ENCODE results near the gene TLX1. TPM values are rescaled to one million over a fixed set of nuclear protein-coding genes. Genes with fewer than 3 reads are reported as not detected.

The TLX1 gene
- total RNA-seq, 1 donor from 2014 or later, result not detected

DNA sequence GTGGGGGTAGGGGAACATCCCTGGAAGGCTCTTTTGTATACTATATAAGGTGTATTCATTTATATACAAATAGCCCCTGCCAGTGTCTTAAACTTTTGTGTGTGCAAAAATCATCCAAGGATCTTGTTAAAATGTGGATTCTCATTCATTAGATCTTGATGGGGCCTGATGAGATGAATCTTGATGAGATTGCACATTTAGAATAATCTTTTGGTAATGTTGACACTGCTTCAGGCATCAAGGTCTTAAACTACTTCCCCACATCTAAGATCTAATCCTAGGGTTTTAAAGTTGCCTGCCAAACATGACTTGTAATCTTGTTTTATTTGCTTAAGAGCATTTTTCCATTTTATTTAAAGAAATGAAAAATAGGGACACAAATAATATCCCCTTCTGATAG, 13.0 kb downstream of the TLX1 start:
- DNase-seq (ENCODE audit: low spot score in 2 of 2, unreplicated experiment in 2 of 2), result no peak
- no peak overlapping the region for H3K4me3 Mint-ChIP-seq
- no peak overlapping the region for H3K27ac Mint-ChIP-seq

DNA sequence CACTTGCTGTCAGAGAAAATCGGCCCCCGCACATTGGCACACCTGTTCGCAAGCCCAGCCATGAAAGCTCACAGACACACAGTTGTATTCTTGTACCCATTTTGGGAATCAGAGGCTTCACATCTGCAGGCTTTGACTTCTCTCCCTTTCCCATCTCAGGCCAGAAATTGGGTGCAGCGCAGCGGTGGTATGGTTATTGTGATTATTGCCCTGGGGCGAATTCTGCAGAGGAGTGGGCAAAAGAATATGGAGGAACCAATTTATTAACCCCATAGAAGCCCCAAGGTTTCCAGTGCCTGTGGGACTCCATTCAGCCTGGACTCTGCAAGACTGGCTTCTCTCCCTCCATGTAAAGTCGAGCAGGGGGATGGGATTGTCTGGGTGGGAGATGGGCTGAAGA, 14.0 kb downstream of the TLX1 start:
- peaks cover 4% of the 10 kb centered on the region for H3K4me1 Mint-ChIP-seq
- H3K27ac Mint-ChIP-seq, result no peak overlapping the region
- no peak overlapping the region for H3K4me3 Mint-ChIP-seq
- no peaks in the 10 kb centered on the region for H3K36me3 Mint-ChIP-seq
- TF ChIP-seq, protein P1, sequence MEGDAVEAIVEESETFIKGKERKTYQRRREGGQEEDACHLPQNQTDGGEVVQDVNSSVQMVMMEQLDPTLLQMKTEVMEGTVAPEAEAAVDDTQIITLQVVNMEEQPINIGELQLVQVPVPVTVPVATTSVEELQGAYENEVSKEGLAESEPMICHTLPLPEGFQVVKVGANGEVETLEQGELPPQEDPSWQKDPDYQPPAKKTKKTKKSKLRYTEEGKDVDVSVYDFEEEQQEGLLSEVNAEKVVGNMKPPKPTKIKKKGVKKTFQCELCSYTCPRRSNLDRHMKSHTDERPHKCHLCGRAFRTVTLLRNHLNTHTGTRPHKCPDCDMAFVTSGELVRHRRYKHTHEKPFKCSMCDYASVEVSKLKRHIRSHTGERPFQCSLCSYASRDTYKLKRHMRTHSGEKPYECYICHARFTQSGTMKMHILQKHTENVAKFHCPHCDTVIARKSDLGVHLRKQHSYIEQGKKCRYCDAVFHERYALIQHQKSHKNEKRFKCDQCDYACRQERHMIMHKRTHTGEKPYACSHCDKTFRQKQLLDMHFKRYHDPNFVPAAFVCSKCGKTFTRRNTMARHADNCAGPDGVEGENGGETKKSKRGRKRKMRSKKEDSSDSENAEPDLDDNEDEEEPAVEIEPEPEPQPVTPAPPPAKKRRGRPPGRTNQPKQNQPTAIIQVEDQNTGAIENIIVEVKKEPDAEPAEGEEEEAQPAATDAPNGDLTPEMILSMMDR (IDR thresholded peaks at IDR 0.05; ENCODE audit: unreplicated experiment), result no peak
- peaks cover 7% of the 10 kb centered on the region for H3K9me3 Mint-ChIP-seq
- peaks cover 99% of the 10 kb centered on the region for H3K27me3 Mint-ChIP-seq (ENCODE audit: low read depth)
- DNase-seq (ENCODE audit: low spot score in 2 of 2, unreplicated experiment in 2 of 2), result no peak

More for the DNA sequence above, 13.0 kb downstream of the TLX1 start:
- Mint-ChIP-seq H3K4me1 (peaks cover 4% of the 10 kb centered on the region), H3K36me3 (no peaks in the 10 kb centered on the region), H3K27me3 (ENCODE audit: low read depth) (peaks cover 99% of the 10 kb centered on the region), H3K9me3 (peaks cover 3% of the 10 kb centered on the region)
- TF ChIP-seq, protein P1 (IDR thresholded peaks at IDR 0.05; ENCODE audit: unreplicated experiment), result no peak

DNA sequence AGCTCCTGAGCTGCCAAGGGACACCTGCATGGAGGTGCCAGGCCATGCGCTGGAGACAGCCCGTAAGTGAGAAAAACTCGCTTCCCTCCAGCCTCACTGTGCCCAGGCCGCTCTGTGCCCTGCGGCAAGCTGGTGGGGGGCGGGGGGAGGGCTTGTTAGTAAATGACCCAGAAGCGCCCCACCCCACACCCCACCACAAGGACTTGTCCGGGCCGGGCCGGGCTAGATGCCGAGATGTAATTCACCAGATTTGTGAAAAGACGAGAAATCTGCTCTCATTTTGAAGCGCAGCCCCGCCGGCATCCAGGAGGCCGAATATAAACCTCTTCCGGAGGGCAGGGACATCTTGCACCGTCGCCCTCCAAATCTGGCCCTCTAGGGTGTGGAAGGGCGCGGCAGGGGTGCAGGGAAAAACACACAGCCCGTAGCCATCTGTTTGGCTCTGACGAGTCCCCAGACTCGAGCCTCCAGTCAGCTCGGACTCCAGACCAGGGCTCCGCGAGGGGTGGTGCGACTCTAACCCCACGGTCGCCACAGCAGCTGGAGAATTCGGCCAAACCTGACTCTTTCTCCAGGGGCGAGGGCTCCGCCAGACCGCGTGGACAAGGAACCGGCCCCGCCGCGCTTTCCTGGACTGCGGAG, 14.8 kb downstream of the TLX1 start:
- no peak for DNase-seq (ENCODE audit: low spot score in 2 of 2, unreplicated experiment in 2 of 2)
- Mint-ChIP-seq H3K27me3 (ENCODE audit: low read depth) (peaks cover 99% of the 10 kb centered on the region), H3K27ac (no peak overlapping the region), H3K4me3 (no peak overlapping the region), H3K9me3 (peaks cover 7% of the 10 kb centered on the region), H3K36me3 (no peaks in the 10 kb centered on the region), H3K4me1 (no peaks in the 10 kb centered on the region)
- TF ChIP-seq, protein P1 (IDR thresholded peaks at IDR 0.05; ENCODE audit: unreplicated experiment), result no peak

DNA sequence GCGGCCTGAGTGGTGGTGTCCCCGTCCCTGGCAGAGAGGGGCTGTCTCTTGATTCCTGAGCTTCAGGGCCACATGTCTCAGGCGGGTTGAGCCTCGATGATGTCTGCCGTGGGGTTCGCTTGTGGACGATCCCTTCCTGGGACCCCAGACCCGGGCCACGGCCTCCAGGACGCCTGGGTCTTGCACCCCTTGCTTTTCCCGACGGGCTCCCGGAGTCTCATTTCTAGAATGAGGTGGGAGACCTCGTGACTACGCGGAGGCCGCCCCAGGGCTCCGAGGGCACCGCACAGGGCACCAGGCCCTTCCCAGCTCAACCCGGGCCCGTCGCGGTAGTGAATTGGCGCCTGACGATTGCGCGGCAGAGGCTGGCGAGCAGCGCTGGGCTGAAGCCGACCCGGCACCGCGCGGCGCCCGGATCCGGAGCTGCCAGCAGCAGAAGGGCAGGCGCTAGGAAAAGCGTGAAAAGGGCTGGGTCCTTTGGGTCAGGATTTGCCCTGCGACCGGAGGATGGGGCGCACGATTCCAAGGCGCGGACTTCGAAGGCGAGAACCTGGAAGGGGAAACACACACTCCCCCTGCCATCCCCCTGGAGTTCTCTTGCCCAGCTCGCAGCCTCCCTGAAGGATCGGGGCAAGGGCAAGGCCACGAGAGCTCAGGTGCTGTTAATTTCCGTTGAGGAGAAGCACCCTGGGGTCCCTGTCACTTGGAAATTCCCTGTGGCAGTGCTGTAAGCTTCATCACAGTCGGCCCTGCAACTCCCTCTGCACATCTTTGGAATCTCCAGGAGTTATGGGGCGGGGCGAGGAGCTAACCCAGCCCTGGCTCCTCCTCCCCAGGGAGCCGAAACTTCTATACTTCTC, 15.5 kb downstream of the TLX1 start:
- H3K4me1 Mint-ChIP-seq, result no peaks in the 10 kb centered on the region
- H3K36me3 Mint-ChIP-seq, result no peaks in the 10 kb centered on the region
- peaks cover 99% of the 10 kb centered on the region for H3K27me3 Mint-ChIP-seq (ENCODE audit: low read depth)
- H3K9me3 Mint-ChIP-seq, result peaks cover 7% of the 10 kb centered on the region
- TF ChIP-seq, protein P1 (IDR thresholded peaks at IDR 0.05; ENCODE audit: unreplicated experiment), result no peak
- DNase-seq (ENCODE audit: low spot score in 2 of 2, unreplicated experiment in 2 of 2), result no peak
- H3K4me3 Mint-ChIP-seq, result no peak overlapping the region
- no peak overlapping the region for H3K27ac Mint-ChIP-seq

DNA sequence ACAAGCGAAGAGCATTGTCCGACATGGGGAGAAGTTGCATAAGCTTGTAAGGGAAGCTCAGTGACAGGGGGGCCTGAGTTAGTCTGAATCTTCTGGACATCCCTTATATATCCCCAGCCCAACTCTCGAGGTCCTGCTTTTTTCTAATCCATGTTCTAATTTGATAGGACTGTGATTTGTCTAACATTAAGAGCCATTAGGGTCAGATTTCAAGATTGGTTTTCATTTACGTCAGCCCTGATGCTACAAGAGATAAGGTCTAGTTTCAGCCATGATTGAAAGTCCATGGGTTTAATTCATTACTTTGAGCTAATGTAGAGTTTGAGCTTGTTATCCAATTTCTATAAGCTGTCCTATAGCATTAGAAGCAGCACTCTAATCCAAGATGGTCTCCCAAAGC, 20.3 kb downstream of the TLX1 start:
- Mint-ChIP-seq H3K27ac (no peak overlapping the region), H3K4me1 (no peaks in the 10 kb centered on the region), H3K27me3 (ENCODE audit: low read depth) (peaks cover 92% of the 10 kb centered on the region), H3K36me3 (no peaks in the 10 kb centered on the region), H3K4me3 (no peak overlapping the region), H3K9me3 (peaks cover 7% of the 10 kb centered on the region)
- TF ChIP-seq, protein P1 (IDR thresholded peaks at IDR 0.05; ENCODE audit: unreplicated experiment), result no peak
- no peak for DNase-seq (ENCODE audit: low spot score in 2 of 2, unreplicated experiment in 2 of 2)
